ENCODE results near the gene RRH. TPM values are rescaled to one million over a fixed set of nuclear protein-coding genes. Genes with fewer than 3 reads are reported as not detected.

Gene RRH
- total and polyA plus RNA-seq, 2 of the 4 experiments (the other 2 are of a cell fraction) = 0.05 TPM; not detected in 1

DNA sequence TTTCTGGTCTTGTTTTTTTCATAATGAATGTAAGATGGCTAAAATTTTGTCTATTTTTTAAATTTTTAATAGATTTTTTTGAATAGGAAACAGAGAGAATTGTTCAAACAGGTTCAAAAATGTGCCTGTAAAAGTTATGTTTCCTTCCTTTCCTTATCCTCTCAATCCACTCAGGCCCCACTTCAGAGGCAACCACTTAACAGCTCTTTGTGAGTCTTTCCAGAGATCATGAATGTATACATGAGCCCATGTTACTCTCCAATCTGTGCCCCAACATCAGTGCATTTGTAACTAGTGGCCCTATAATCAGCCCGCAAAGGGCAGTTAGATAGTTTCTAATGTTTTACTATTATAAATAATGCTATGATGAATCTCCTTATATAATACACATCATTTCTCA, 40.0 kb upstream of the RRH start:
- no CpG with 5 or more reads among the region's 1 CpG for WGBS, 2 experiments (ENCODE audit: extremely low coverage in 2 of 2, insufficient read length in 1 of 2)
- ChIA-PET CTCF (no interaction called here), POLR2A (ENCODE audit: unreplicated experiment) (no interaction called here)
- H3K14ac ChIP-seq (replicated peaks; ENCODE audit: low read depth, low read length) = no peak overlapping the region
- no peaks in the 10 kb centered on the region; the same call in 1 of the 2 replicates for H3K27me3 ChIP-seq (ENCODE audit: control insufficient read depth, insufficient read depth, low read length)
- no peaks in the 10 kb centered on the region for H3K9me1 ChIP-seq (ENCODE audit: insufficient read depth, low read length)
- H3K79me1 ChIP-seq (ENCODE audit: low read depth in 1 of 2, low read length in 2 of 2) = no peaks in the 10 kb centered on the region
- H3K36me3 ChIP-seq (ENCODE audit: control insufficient read depth, insufficient read depth, low read length) = no peaks in the 10 kb centered on the region
- ATAC-seq (ENCODE audit: low read depth) (no peak), DNase-seq (no peak)
- no peak overlapping the region for H2BK20ac ChIP-seq (ENCODE audit: low read depth, low read length)
- no peaks in the 10 kb centered on the region for H3K9me3 ChIP-seq (ENCODE audit: control insufficient read depth, insufficient read depth, low read length)
- intact Hi-C loops (cut with micrococcal nuclease) (no loop called here), dilution Hi-C loops (cut with HindIII; ENCODE audit: low sequenced_read_pairs, unreplicated experiment) (no loop called here), in situ Hi-C loops (cut with MboI; ENCODE audit: low sequenced_read_pairs) (no loop called here)
- no peak overlapping the region for H3K56ac ChIP-seq (ENCODE audit: extremely low read depth, insufficient read depth, low read length)
- no peak overlapping the region for H3K18ac ChIP-seq (ENCODE audit: low read depth, low read length)
- H2AK9ac ChIP-seq (replicated peaks; ENCODE audit: low read depth, low read length, poor library complexity) = no peak overlapping the region
- no peak overlapping the region for H3K23ac ChIP-seq (ENCODE audit: low read depth, low read length)
- no peak overlapping the region for H4K8ac ChIP-seq (ENCODE audit: low read depth in 2 of 2, low read length in 2 of 2)
- H2BK5ac ChIP-seq (ENCODE audit: low read depth, low read length, poor library complexity, severe bottlenecking) = no peak overlapping the region
- H2AK5ac ChIP-seq (ENCODE audit: low read depth, low read length) = no peak overlapping the region
- H2AFZ ChIP-seq (replicated peaks; ENCODE audit: low read length, poor library complexity) = no peak overlapping the region
- H4K91ac ChIP-seq (ENCODE audit: insufficient read depth, low read depth, low read length) = no peak overlapping the region
- H2BK15ac ChIP-seq (ENCODE audit: low read depth, low read length) = no peak overlapping the region
- no peak overlapping the region for H3K27ac ChIP-seq (ENCODE audit: insufficient read depth, low read length)
- no peak overlapping the region for H3K9ac ChIP-seq (ENCODE audit: low read depth, low read length)
- no peak overlapping the region for H3K4ac ChIP-seq (ENCODE audit: low read depth, low read length)
- no peak overlapping the region for H3K4me2 ChIP-seq (ENCODE audit: low read depth, low read length)
- H3K4me1 ChIP-seq (ENCODE audit: control insufficient read depth, insufficient read depth, low read length) = no peaks in the 10 kb centered on the region
- no peak overlapping the region for H3K4me3 ChIP-seq (ENCODE audit: insufficient read depth, low read depth, low read length)
- no peak overlapping the region for H4K5ac ChIP-seq (ENCODE audit: low read depth, low read length)
- no TSS peak for BruUV-seq (replicated peaks)
- no peak overlapping the region for H2BK120ac ChIP-seq (ENCODE audit: low read depth, low read length)
- H4K20me1 ChIP-seq (ENCODE audit: insufficient read depth, low read length) = no peaks in the 10 kb centered on the region
- no peak for TF ChIP-seq RAD21 (IDR thresholded peaks at IDR 0.05; ENCODE audit: low read length)
- no peak for TF ChIP-seq MXI1 (IDR thresholded peaks at IDR 0.05; ENCODE audit: borderline replicate concordance, low read depth, low read length)
- TF ChIP-seq MAZ (IDR thresholded peaks at IDR 0.05; ENCODE audit: borderline replicate concordance, low read depth, low read length) = no peak
